H9 (cell line): ENCODE results near the gene RNF8. TPM values are rescaled to one million over a fixed set of nuclear protein-coding genes. Genes with fewer than 3 reads are reported as not detected.

Experiments used
- DNase-seq: peaks from one replicate; pipeline ENCODE4 v3.0.0-alpha.2; 2017
- H2AFZ ChIP-seq: one replicate; pipeline ENCODE4 v1.6.1; 2013; ENCODE audit warnings: mild to moderate bottlenecking, low read length, control low read depth, moderate library complexity
- H2AK5ac ChIP-seq: 2 replicates; pipeline ENCODE4 v1.6.1; 2013; ENCODE audit warnings: low read length, control low read depth, mixed read lengths; ENCODE audit not compliant: insufficient read length
- H2BK120ac ChIP-seq: one replicate; pipeline ENCODE4 v1.6.1; 2013; ENCODE audit warnings: low read depth, mild to moderate bottlenecking, low read length, control low read depth, inconsistent platforms; ENCODE audit not compliant: poor library complexity, severe bottlenecking
- H2BK12ac ChIP-seq: 2 replicates; pipeline ENCODE4 v1.6.1; 2013; ENCODE audit warnings: low read length, control low read depth, mixed read lengths, low read depth; ENCODE audit not compliant: insufficient read length
- H2BK15ac ChIP-seq: 2 replicates; pipeline ENCODE4 v1.6.1; 2013; ENCODE audit warnings: low read depth, low read length, control low read depth
- H2BK20ac ChIP-seq: one replicate; pipeline ENCODE4 v1.6.1; 2013; ENCODE audit warnings: low read depth, mild to moderate bottlenecking, low read length, control low read depth, inconsistent platforms; ENCODE audit not compliant: poor library complexity, severe bottlenecking
- H2BK5ac ChIP-seq: 2 replicates; pipeline ENCODE4 v1.6.1; 2013; ENCODE audit warnings: low read length, control low read depth, mixed read lengths; ENCODE audit not compliant: insufficient read length
- H3K14ac ChIP-seq: 2 replicates; pipeline ENCODE4 v1.6.1; 2013; ENCODE audit warnings: low read length, control low read depth; ENCODE audit not compliant: insufficient read depth
- H3K18ac ChIP-seq: 2 replicates; pipeline ENCODE4 v1.6.1; 2013; ENCODE audit warnings: low read depth, mild to moderate bottlenecking, mixed read lengths, low read length, control low read depth; ENCODE audit not compliant: insufficient read length
- H3K23ac ChIP-seq: 2 replicates; pipeline ENCODE4 v1.6.1; 2013; ENCODE audit warnings: low read length, control low read depth, mixed read lengths, low read depth; ENCODE audit not compliant: insufficient read length
- H3K23me2 ChIP-seq: 2 replicates; pipeline ENCODE4 v1.6.1; 2013; ENCODE audit warnings: low read depth, mild to moderate bottlenecking, mixed read lengths, low read length, control low read depth; ENCODE audit not compliant: insufficient read length, poor library complexity, severe bottlenecking
- H3K27ac ChIP-seq: 2 replicates; pipeline ENCODE4 v1.5.1; 2013; ENCODE audit warnings: low read length, control low read depth, mixed read lengths, low read depth; ENCODE audit not compliant: insufficient read length
- H3K27me3 ChIP-seq: 2 replicates; pipeline ENCODE4 v1.6.1; 2013; ENCODE audit warnings: low read length, control low read depth, inconsistent platforms; ENCODE audit not compliant: insufficient read depth
- H3K4ac ChIP-seq: 2 replicates; pipeline ENCODE4 v1.6.1; 2013; ENCODE audit warnings: low read depth, mild to moderate bottlenecking, control low read depth, inconsistent platforms, low read length, moderate library complexity
- H3K4me1 ChIP-seq: 2 replicates; pipeline ENCODE4 v1.6.1; 2013; ENCODE audit warnings: low read length, control low read depth, inconsistent platforms; ENCODE audit not compliant: insufficient read depth
- H3K4me2 ChIP-seq: 2 replicates; pipeline ENCODE4 v1.6.1; 2013; ENCODE audit warnings: low read length, control low read depth, mixed read lengths; ENCODE audit not compliant: insufficient read length, insufficient read depth
- H3K56ac ChIP-seq: 2 replicates; pipeline ENCODE4 v1.6.1; 2013; ENCODE audit warnings: low read depth, mild to moderate bottlenecking, mixed read lengths, low read length, control low read depth; ENCODE audit not compliant: insufficient read length
- H3K79me1 ChIP-seq: 2 replicates; pipeline ENCODE4 v1.6.1; 2013; ENCODE audit warnings: low read depth, mild to moderate bottlenecking, moderate library complexity, low read length, control low read depth, inconsistent platforms; ENCODE audit not compliant: insufficient read depth, poor library complexity, severe bottlenecking
- H3K79me2 ChIP-seq: 2 replicates; pipeline ENCODE4 v1.6.1; 2013; ENCODE audit warnings: low read length, control low read depth, inconsistent platforms; ENCODE audit not compliant: insufficient read depth
- H3K9ac ChIP-seq: 2 replicates; pipeline ENCODE4 v1.6.1; 2013; ENCODE audit warnings: low read length, control low read depth, mixed read lengths; ENCODE audit not compliant: insufficient read length; ENCODE audit errors: extremely low read depth
- H3K9me3 ChIP-seq: one replicate; pipeline ENCODE4 v1.6.1; 2013; ENCODE audit warnings: low read depth, low read length, inconsistent platforms; ENCODE audit not compliant: control insufficient read depth
- H3T11ph ChIP-seq: one replicate; pipeline ENCODE4 v1.6.1; 2013; ENCODE audit warnings: mild to moderate bottlenecking, low read length, control low read depth, inconsistent platforms
- H4K20me1 ChIP-seq: one replicate; pipeline ENCODE4 v1.6.1; 2013; ENCODE audit not compliant: control insufficient read depth, insufficient read length, insufficient read depth
- H4K5ac ChIP-seq: 2 replicates; pipeline ENCODE4 v1.6.1; 2013; ENCODE audit warnings: low read depth, mild to moderate bottlenecking, mixed read lengths, low read length, control low read depth; ENCODE audit not compliant: insufficient read length
- H4K8ac ChIP-seq: replicated peaks from 2 replicates; pipeline ENCODE4 v1.6.1; 2013; ENCODE audit warnings: low read length, control low read depth, mixed read lengths, low read depth; ENCODE audit not compliant: insufficient read length
- H4K91ac ChIP-seq: 2 replicates; pipeline ENCODE4 v1.6.1; 2013; ENCODE audit warnings: low read depth, mild to moderate bottlenecking, moderate library complexity, mixed read lengths, low read length, control low read depth; ENCODE audit not compliant: insufficient read length
- H3K27ac Mint-ChIP-seq, 3 experiments: 2 replicates in 2 of 3; 3 replicates in 1 of 3; pipeline ENCODE4 v1.8.0; 2020 to 2021; ENCODE audit warnings: mixed read lengths in 3 of 3, mild to moderate bottlenecking in 1 of 3, moderate library complexity in 1 of 3
- H3K27me3 Mint-ChIP-seq: 2 replicates; pipeline ENCODE4 v1.8.0; 2021; ENCODE audit warnings: low read depth, mild to moderate bottlenecking, moderate library complexity, mixed read lengths
- H3K36me3 Mint-ChIP-seq, 3 experiments: 2 replicates in 2 of 3; 3 replicates in 1 of 3; pipeline ENCODE4 v1.8.0; 2020 to 2021; ENCODE audit warnings: low read depth in 3 of 3, mixed read lengths in 3 of 3; ENCODE audit not compliant: insufficient read depth in 1 of 3
- H3K4me1 Mint-ChIP-seq, 2 experiments: 2 replicates each; pipeline ENCODE4 v1.8.0; 2020; ENCODE audit warnings: mixed read lengths in 2 of 2
- H3K4me3 Mint-ChIP-seq, 2 experiments: 2 replicates in 1 of 2; 3 replicates in 1 of 2; pipeline ENCODE4 v1.8.0; 2020 to 2021; ENCODE audit warnings: mild to moderate bottlenecking in 2 of 2, mixed read lengths in 2 of 2, moderate library complexity in 1 of 2
- H3K9me3 Mint-ChIP-seq, 2 experiments: 2 replicates in 1 of 2; 3 replicates in 1 of 2; pipeline ENCODE4 v1.8.0; 2020; ENCODE audit warnings: mild to moderate bottlenecking in 2 of 2, mixed read lengths in 2 of 2, moderate library complexity in 1 of 2
- CTCF ChIP-seq: fragments of 200-600 bp; sonication (generic); conservative IDR thresholded peaks from 3 replicates; pipeline ENCODE4 v1.8.0; 2021; ENCODE audit warnings: antibody characterized with exemption, mild to moderate bottlenecking
- WGBS: extraction: QIAGEN DNeasy Blood & Tissue Kit; methylation state at CpG from one replicate; pipeline ENCODE4 v1.1.7; 2013; ENCODE audit warnings: missing lambda C conversion rate, low lambda C conversion rate, mixed read lengths; ENCODE audit not compliant: insufficient read length; ENCODE audit errors: extremely low coverage; 5-methylcytosine and 5-hydroxymethylcytosine counted together
- total RNA-seq: library from RNA; stranded (reverse); gene quantifications from 2 replicates; pipeline ENCODE4 v1.2.1, GENCODE V29; 2021

Gene RNF8
- total RNA-seq, 1 experiment from 2014 or later: 34.7 TPM

- DNase-seq: no peak
- Histone ChIP-seq H4K5ac (no peak overlapping the region), H2BK5ac (no peak overlapping the region), H3K27ac (no peak overlapping the region), H3K4ac (no peak overlapping the region), H3K4me2 (no peak overlapping the region), H4K8ac (no peak overlapping the region), H3K9me3 (no peaks in the 10 kb centered on the region), H3K14ac (no peak overlapping the region), H4K91ac (no peak overlapping the region), H3K23me2 (no peaks in the 10 kb centered on the region), H3K9ac (no peak overlapping the region), H2BK120ac (no peak overlapping the region), H3K79me1 (no peaks in the 10 kb centered on the region), H3K18ac (no peak overlapping the region), H3K23ac (no peak overlapping the region), H3K27me3 (no peaks in the 10 kb centered on the region), H3K79me2 (no peaks in the 10 kb centered on the region), H2BK12ac (no peak overlapping the region), H2BK20ac (no peak overlapping the region), H2AFZ (no peak overlapping the region), H2AK5ac (no peak overlapping the region), H2BK15ac (no peak overlapping the region), H3K4me1 (no peaks in the 10 kb centered on the region), H4K20me1 (no peaks in the 10 kb centered on the region), H3K56ac (no peak overlapping the region), H3T11ph (no peak overlapping the region)
- no peak for TF ChIP-seq CTCF
- Mint-ChIP-seq H3K27ac (no peak overlapping the region; a peak in 2 of 7 replicates), H3K4me3 (no peak overlapping the region), H3K4me1 (peaks cover 2 to 8% of the 10 kb centered on the region in 2 experiments; a peak in 3 of 4 replicates), H3K9me3 (no peaks in the 10 kb centered on the region), H3K27me3 (no peaks in the 10 kb centered on the region), H3K36me3 (peaks cover 2 to 15% (median 5%) of the 10 kb centered on the region in 3 experiments; a peak in 6 of 7 replicates)
- WGBS: no CpG with 5 or more reads among the region's 8 CpGs
These were observed 32.0 kb upstream of the RNF8 start for GRCh38 chr6:37321516-37322415.
